GM12891 (cell line): ENCODE results near the gene DCLK1.

ENCODE experiments used
- DNase-seq: peaks from one replicate; pipeline ENCODE4 v3.0.0; 2011; ENCODE audit warnings: low spot score; ENCODE audit not compliant: insufficient read length
- FAIRE-seq: peaks from 2 replicates; lab custom pipeline; 2011; peaks lifted over from hg19 to GRCh38; lab: Jason Lieb, UNC
- PAX5 ChIP-seq: IDR thresholded peaks from 2 replicates; pipeline ENCODE4 v1.6.1; 2011; ENCODE audit warnings: low read length, moderate library complexity, mild to moderate bottlenecking; ENCODE audit not compliant: insufficient read depth, severe bottlenecking
- POLR2A ChIP-seq: IDR thresholded peaks from 2 replicates; pipeline ENCODE4 v1.6.1; 2011; ENCODE audit warnings: low read depth, low read length, control low read depth
- POLR2AphosphoS5 ChIP-seq: IDR thresholded peaks from 2 replicates; pipeline ENCODE4 v1.6.1; 2011; ENCODE audit warnings: low read depth, low read length, control low read depth
- POU2F2 ChIP-seq: IDR thresholded peaks from 2 replicates; pipeline ENCODE4 v1.6.1; 2011; ENCODE audit warnings: low read depth, mild to moderate bottlenecking, control low read depth, low read length, moderate library complexity
- SPI1 ChIP-seq: IDR thresholded peaks from 2 replicates; pipeline ENCODE4 v1.6.1; 2011; ENCODE audit warnings: low read depth, low read length, control low read depth
- TAF1 ChIP-seq: IDR thresholded peaks from 2 replicates; pipeline ENCODE4 v1.6.1; 2011; ENCODE audit warnings: low read depth, low read length, control low read depth

DCLK1 gene

GRCh38 chr13:35818633-35819067 is 312.5 kb downstream of the DCLK1 start:
- FAIRE-seq: peak; percentile 60
- no peak for TF ChIP-seq TAF1
- no peak for TF ChIP-seq POLR2A
- TF ChIP-seq SPI1: no peak
- TF ChIP-seq POU2F2: no peak
- no peak for TF ChIP-seq POLR2AphosphoS5
- TF ChIP-seq PAX5: no peak
- DNase-seq: no peak

DNA sequence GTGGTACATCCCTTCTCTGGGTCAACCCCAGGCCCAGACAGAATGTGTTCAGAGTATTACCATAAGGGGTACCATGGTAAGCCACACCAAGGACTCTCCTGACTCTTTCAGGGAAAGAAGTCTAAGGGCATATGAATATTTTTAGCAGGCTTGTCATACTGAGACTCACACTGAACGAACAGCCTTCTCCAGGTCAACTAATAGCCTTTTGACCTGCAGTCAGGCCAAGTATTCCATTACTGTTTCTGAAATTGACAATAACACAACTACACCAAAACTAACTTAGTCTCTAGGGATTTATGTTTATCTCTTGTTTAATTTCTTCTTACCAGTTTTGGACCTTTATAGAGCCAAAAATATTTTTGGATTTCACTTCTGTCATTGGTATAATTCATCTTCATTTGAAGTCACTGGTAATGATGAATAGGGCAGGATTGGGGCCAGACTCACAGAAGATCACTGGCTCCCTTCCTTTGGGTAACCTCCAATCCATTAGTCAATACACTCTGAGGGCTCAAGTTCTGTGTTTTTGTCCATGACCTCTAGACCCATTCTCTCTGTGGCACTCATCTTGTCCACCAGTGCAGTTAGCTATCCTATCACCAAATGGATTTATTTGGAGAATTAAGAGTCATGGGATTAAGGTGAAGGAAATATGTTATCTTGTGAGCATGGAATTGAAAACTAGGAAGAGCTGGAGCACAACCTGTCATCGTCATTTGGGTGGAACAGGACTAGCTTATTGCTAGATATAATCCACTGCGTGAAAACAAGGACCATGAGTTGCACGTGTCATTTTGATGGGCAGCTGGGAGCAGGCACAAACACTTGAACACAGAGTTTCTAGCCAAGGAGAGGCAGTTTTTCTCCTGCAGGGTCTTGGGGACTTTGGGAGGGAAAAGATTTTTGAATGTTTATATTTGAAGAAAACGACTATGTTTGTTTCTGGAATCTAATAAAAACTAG is 313.3 kb downstream of the DCLK1 start:
- DNase-seq (no peak), FAIRE-seq (no peak)
- no peak for TF ChIP-seq POLR2A
- TF ChIP-seq POU2F2: no peak
- TF ChIP-seq TAF1: no peak
- TF ChIP-seq SPI1: no peak
- no peak for TF ChIP-seq POLR2AphosphoS5
- no peak for TF ChIP-seq PAX5

- TF ChIP-seq PAX5 (no peak), POLR2A (no peak), POLR2AphosphoS5 (no peak), SPI1 (no peak), TAF1 (no peak), POU2F2 (no peak)
- no peak for FAIRE-seq
These were observed 316.6 kb downstream of the DCLK1 start for GRCh38 chr13:35814605-35815011.

GRCh38 chr13:35812736-35813135 is 318.4 kb downstream of the DCLK1 start:
- DNase-seq: no peak
- TF ChIP-seq POU2F2: no peak
- no peak for TF ChIP-seq POLR2AphosphoS5
- TF ChIP-seq TAF1: no peak
- TF ChIP-seq SPI1: no peak
- no peak for TF ChIP-seq POLR2A
- no peak for TF ChIP-seq PAX5
- FAIRE-seq: no peak

More at GRCh38 chr13:35814605-35815011, 316.6 kb downstream of the DCLK1 start:
- no peak for DNase-seq

- TF ChIP-seq POU2F2: no peak
- no peak for TF ChIP-seq POLR2A
- TF ChIP-seq TAF1: no peak
- no peak for TF ChIP-seq POLR2AphosphoS5
- DNase-seq: no peak
- no peak for FAIRE-seq
These were observed 320.9 kb downstream of the DCLK1 start for GRCh38 chr13:35810321-35810720.

DNA sequence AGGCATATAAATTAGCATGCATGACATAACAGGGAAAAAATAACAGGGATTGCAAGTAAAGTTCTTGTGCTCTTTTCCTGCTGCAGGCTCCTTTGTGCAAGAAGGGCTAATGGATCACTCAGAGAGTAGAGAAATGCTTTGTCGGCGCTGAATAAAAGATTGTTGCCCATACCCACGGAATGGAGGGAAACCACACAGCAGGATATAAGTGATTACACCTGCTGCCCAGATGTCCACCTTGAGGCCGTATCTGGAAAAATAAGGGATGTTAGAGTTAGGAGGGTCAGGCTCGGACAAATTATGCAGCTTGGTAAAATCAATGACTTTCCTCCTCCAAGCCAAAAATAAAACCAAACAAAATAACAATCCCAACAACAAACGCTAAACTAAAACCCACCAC is 322.3 kb downstream of the DCLK1 start:
- no peak for TF ChIP-seq PAX5
- no peak for TF ChIP-seq POLR2A
- TF ChIP-seq POU2F2: no peak
- TF ChIP-seq TAF1: no peak
- no peak for TF ChIP-seq SPI1
- no peak for TF ChIP-seq POLR2AphosphoS5
- FAIRE-seq: no peak
- no peak for DNase-seq

- FAIRE-seq: no peak
- TF ChIP-seq PAX5: no peak
- no peak for TF ChIP-seq SPI1
- TF ChIP-seq TAF1: no peak
- TF ChIP-seq POLR2AphosphoS5: no peak
- no peak for TF ChIP-seq POLR2A
- no peak for TF ChIP-seq POU2F2
- no peak for DNase-seq
These were observed 326.3 kb downstream of the DCLK1 start for GRCh38 chr13:35804901-35805300.

GRCh38 chr13:35797991-35798390 is 333.2 kb downstream of the DCLK1 start:
- FAIRE-seq: no peak
- DNase-seq: no peak
- TF ChIP-seq POLR2A (no peak), SPI1 (no peak), POU2F2 (no peak), POLR2AphosphoS5 (no peak), TAF1 (no peak), PAX5 (no peak)

DNA sequence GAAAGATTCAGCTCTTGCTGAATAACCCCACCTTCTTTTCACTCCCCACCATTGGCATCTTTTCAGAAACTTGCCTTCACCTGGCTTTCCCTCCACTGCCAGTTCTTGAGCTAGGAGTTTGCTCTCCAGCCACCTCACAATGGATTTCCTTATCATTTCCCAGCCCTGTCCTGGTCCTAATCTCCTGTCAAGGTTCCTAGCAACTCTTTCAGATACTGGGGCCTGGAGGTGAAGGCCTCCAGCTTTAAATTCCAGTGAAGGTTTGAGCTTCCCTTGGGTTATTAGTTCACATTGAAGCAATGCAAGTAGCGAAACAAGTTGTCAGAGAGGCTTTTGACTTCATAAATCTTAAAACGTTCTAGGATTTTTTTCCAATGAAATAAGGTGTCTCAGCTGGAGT is 333.9 kb downstream of the DCLK1 start:
- FAIRE-seq: no peak
- TF ChIP-seq TAF1: no peak
- no peak for TF ChIP-seq PAX5
- no peak for TF ChIP-seq POLR2AphosphoS5
- no peak for TF ChIP-seq POLR2A
- no peak for TF ChIP-seq POU2F2
- no peak for TF ChIP-seq SPI1
- no peak for DNase-seq
